GM12891 (cell line): ENCODE data around the gene PRDX3.

ENCODE experiments used
- DNase-seq: peaks from one replicate; pipeline ENCODE4 v3.0.0; 2011; ENCODE audit warnings: low spot score; ENCODE audit not compliant: insufficient read length
- FAIRE-seq: peaks from 2 replicates; lab custom pipeline; 2011; peaks lifted over from hg19 to GRCh38; lab: Jason Lieb, UNC
- PAX5 ChIP-seq: IDR thresholded peaks from 2 replicates; pipeline ENCODE4 v1.6.1; 2011; ENCODE audit warnings: low read length, moderate library complexity, mild to moderate bottlenecking; ENCODE audit not compliant: insufficient read depth, severe bottlenecking
- POLR2A ChIP-seq: IDR thresholded peaks from 2 replicates; pipeline ENCODE4 v1.6.1; 2011; ENCODE audit warnings: low read depth, low read length, control low read depth
- POLR2AphosphoS5 ChIP-seq: IDR thresholded peaks from 2 replicates; pipeline ENCODE4 v1.6.1; 2011; ENCODE audit warnings: low read depth, low read length, control low read depth
- POU2F2 ChIP-seq: IDR thresholded peaks from 2 replicates; pipeline ENCODE4 v1.6.1; 2011; ENCODE audit warnings: low read depth, mild to moderate bottlenecking, control low read depth, low read length, moderate library complexity
- SPI1 ChIP-seq: IDR thresholded peaks from 2 replicates; pipeline ENCODE4 v1.6.1; 2011; ENCODE audit warnings: low read depth, low read length, control low read depth
- TAF1 ChIP-seq: IDR thresholded peaks from 2 replicates; pipeline ENCODE4 v1.6.1; 2011; ENCODE audit warnings: low read depth, low read length, control low read depth

The PRDX3 gene

GRCh38 chr10:119133949-119134348 is 44.7 kb downstream of the PRDX3 start:
- no peak for TF ChIP-seq POLR2AphosphoS5
- no peak for TF ChIP-seq POLR2A
- no peak for TF ChIP-seq SPI1
- no peak for TF ChIP-seq PAX5
- TF ChIP-seq POU2F2: no peak
- no peak for TF ChIP-seq TAF1
- DNase-seq (no peak), FAIRE-seq (no peak)

- no peak for FAIRE-seq
- DNase-seq: no peak
- TF ChIP-seq SPI1 (no peak), TAF1 (no peak)
Measured at GRCh38 chr10:119132521-119133345, 45.9 kb downstream of the PRDX3 start.

GRCh38 chr10:119131512-119132240 is 46.9 kb downstream of the PRDX3 start:
- FAIRE-seq (peak; percentile 78), DNase-seq (no peak)
- TF ChIP-seq POU2F2 (no peak), TAF1 (0 out of 2 replicates have a peak, but pooled peaks have one; percentile 21), PAX5 (no peak), POLR2A (peak; percentile 29; the same call in 1 of the 2 replicates), POLR2AphosphoS5 (no peak), SPI1 (no peak)

- no peak for FAIRE-seq
- DNase-seq: no peak
Measured at GRCh38 chr10:119129721-119130120, 48.9 kb downstream of the PRDX3 start.

GRCh38 chr10:119125942-119126341 is 52.7 kb downstream of the PRDX3 start:
- no peak for FAIRE-seq
- DNase-seq: no peak
- TF ChIP-seq PAX5: no peak
- TF ChIP-seq SPI1: no peak
- no peak for TF ChIP-seq TAF1

More at GRCh38 chr10:119129721-119130120, 48.9 kb downstream of the PRDX3 start:
- no peak for TF ChIP-seq POLR2A
- no peak for TF ChIP-seq POU2F2
- no peak for TF ChIP-seq PAX5
- TF ChIP-seq SPI1: no peak

GRCh38 chr10:119120875-119121274 is 57.7 kb downstream of the PRDX3 start:
- FAIRE-seq (no peak), DNase-seq (no peak)
- TF ChIP-seq SPI1 (no peak), POLR2A (no peak), TAF1 (no peak), POLR2AphosphoS5 (no peak), POU2F2 (no peak), PAX5 (no peak)

- FAIRE-seq: peak; percentile 99
- TF ChIP-seq POLR2A (no peak), PAX5 (peak; percentile 8)
- DNase-seq: no peak
Measured at GRCh38 chr10:119120413-119120867, 58.2 kb downstream of the PRDX3 start.

GRCh38 chr10:119119400-119119799 is 59.2 kb downstream of the PRDX3 start:
- no peak for TF ChIP-seq SPI1
- TF ChIP-seq PAX5: no peak
- no peak for TF ChIP-seq POLR2A
- TF ChIP-seq POU2F2: no peak
- TF ChIP-seq TAF1: no peak
- no peak for TF ChIP-seq POLR2AphosphoS5
- no peak for FAIRE-seq
- DNase-seq: no peak

- DNase-seq: no peak
- FAIRE-seq: peak; percentile 16
- TF ChIP-seq POU2F2 (no peak), POLR2AphosphoS5 (no peak), TAF1 (no peak), PAX5 (no peak), POLR2A (no peak), SPI1 (no peak)
Measured at GRCh38 chr10:119118231-119118630, 60.4 kb downstream of the PRDX3 start.
